AG08395 (cell line): ENCODE results near the gene IL25.
"Not testable (repeated sequence)": the region's sequence is repeated elsewhere in the genome, so short reads cannot be mapped to it uniquely, and the experiment has no call there.

Experiments
- DNase-seq: peaks from one replicate; pipeline ENCODE4 v3.0.0; 2012; ENCODE audit warnings: mixed read lengths, low spot score

IL25 gene

GRCh38 chr14:23388996-23389395 is 16.4 kb downstream of the IL25 start:
- DNase-seq, result no peak

- DNase-seq, result no peak
Measured at GRCh38 chr14:23389396-23389795, 16.8 kb downstream of the IL25 start.

- DNase-seq, result not testable (repeated sequence)
Measured at GRCh38 chr14:23389871-23390270, 17.3 kb downstream of the IL25 start.

- no peak for DNase-seq
Measured at GRCh38 chr14:23392613-23393012, 20.0 kb downstream of the IL25 start.

- DNase-seq, result no peak
Measured at GRCh38 chr14:23396126-23396525, 23.5 kb downstream of the IL25 start.

GRCh38 chr14:23396781-23397407 is 24.3 kb downstream of the IL25 start:
- no peak for DNase-seq

- no peak for DNase-seq
Measured at GRCh38 chr14:23398348-23398747, 25.7 kb downstream of the IL25 start.

- DNase-seq, result no peak
Measured at GRCh38 chr14:23399136-23399535, 26.5 kb downstream of the IL25 start.

GRCh38 chr14:23399591-23399990 is 27.0 kb downstream of the IL25 start:
- no peak for DNase-seq

- not testable (repeated sequence) for DNase-seq
Measured at GRCh38 chr14:23400496-23401149, 28.0 kb downstream of the IL25 start.

- DNase-seq, result no peak
Measured at GRCh38 chr14:23401291-23401690, 28.7 kb downstream of the IL25 start.

- no peak for DNase-seq
Measured at GRCh38 chr14:23402296-23403138, 29.9 kb downstream of the IL25 start.

- DNase-seq, result no peak
Measured at GRCh38 chr14:23403139-23403438, 30.5 kb downstream of the IL25 start.

GRCh38 chr14:23403908-23404307 is 31.3 kb downstream of the IL25 start:
- no peak for DNase-seq

GRCh38 chr14:23404331-23404900 is 31.8 kb downstream of the IL25 start:
- DNase-seq, result no peak

- DNase-seq, result no peak
Measured at GRCh38 chr14:23405096-23405495, 32.5 kb downstream of the IL25 start.

- DNase-seq, result no peak
Measured at GRCh38 chr14:23405516-23406025, 33.0 kb downstream of the IL25 start.

- DNase-seq, result no peak
Measured at GRCh38 chr14:23406244-23406643, 33.6 kb downstream of the IL25 start.

GRCh38 chr14:23406725-23407355 is 34.2 kb downstream of the IL25 start:
- no peak for DNase-seq

GRCh38 chr14:23407516-23408306 is 35.1 kb downstream of the IL25 start, which contains the start of gene MYH6:
MYH6 (minus strand) TSS chr14:23408273; CDS start chr14:23407223, 1,050 bp downstream.
- DNase-seq, result no peak

- no peak for DNase-seq
Measured at GRCh38 chr14:23408307-23408630, 35.7 kb downstream of the IL25 start.
